Central memory CD8-positive, alpha-beta T cell (primary cell): Measurements from ENCODE around the gene LRIG2.
"Not testable (repeated sequence)": the region's sequence is repeated elsewhere in the genome, so short reads cannot be mapped to it uniquely, and the experiment has no call there.

Experiments used
- ATAC-seq: fragments of 150-1000 bp; cut with Tn5 transposase; replicated peaks from 2 replicates; pipeline ENCODE4 v1.10.0; 2022; ENCODE audit warnings: mild to moderate bottlenecking, moderate FRiP score, moderate number of reproducible peaks; ENCODE audit not compliant: poor library complexity, severe bottlenecking; ENCODE audit errors: extremely low read depth
- DNase-seq, 2 donors: peaks; one replicate each; pipeline ENCODE4 v3.0.0; 2021; ENCODE audit warnings: low spot score in 2 of 2
- H3K27ac Mint-ChIP-seq: one replicate; pipeline ENCODE4 v1.8.0; 2022; ENCODE audit warnings: low read depth, mild to moderate bottlenecking, moderate library complexity, mixed read lengths
- H3K27me3 Mint-ChIP-seq: one replicate; pipeline ENCODE4 v1.8.0; 2022; ENCODE audit warnings: mixed read lengths
- H3K36me3 Mint-ChIP-seq: one replicate; pipeline ENCODE4 v1.8.0; 2022; ENCODE audit warnings: mild to moderate bottlenecking, moderate library complexity, mixed read lengths; ENCODE audit not compliant: insufficient read depth
- H3K4me1 Mint-ChIP-seq: one replicate; pipeline ENCODE4 v1.8.0; 2022; ENCODE audit warnings: mixed read lengths
- H3K4me3 Mint-ChIP-seq: one replicate; pipeline ENCODE4 v1.8.0; 2022; ENCODE audit warnings: mild to moderate bottlenecking, moderate library complexity, mixed read lengths
- H3K9me3 Mint-ChIP-seq: one replicate; pipeline ENCODE4 v1.8.0; 2022; ENCODE audit warnings: mixed read lengths

LRIG2 gene, protein sequence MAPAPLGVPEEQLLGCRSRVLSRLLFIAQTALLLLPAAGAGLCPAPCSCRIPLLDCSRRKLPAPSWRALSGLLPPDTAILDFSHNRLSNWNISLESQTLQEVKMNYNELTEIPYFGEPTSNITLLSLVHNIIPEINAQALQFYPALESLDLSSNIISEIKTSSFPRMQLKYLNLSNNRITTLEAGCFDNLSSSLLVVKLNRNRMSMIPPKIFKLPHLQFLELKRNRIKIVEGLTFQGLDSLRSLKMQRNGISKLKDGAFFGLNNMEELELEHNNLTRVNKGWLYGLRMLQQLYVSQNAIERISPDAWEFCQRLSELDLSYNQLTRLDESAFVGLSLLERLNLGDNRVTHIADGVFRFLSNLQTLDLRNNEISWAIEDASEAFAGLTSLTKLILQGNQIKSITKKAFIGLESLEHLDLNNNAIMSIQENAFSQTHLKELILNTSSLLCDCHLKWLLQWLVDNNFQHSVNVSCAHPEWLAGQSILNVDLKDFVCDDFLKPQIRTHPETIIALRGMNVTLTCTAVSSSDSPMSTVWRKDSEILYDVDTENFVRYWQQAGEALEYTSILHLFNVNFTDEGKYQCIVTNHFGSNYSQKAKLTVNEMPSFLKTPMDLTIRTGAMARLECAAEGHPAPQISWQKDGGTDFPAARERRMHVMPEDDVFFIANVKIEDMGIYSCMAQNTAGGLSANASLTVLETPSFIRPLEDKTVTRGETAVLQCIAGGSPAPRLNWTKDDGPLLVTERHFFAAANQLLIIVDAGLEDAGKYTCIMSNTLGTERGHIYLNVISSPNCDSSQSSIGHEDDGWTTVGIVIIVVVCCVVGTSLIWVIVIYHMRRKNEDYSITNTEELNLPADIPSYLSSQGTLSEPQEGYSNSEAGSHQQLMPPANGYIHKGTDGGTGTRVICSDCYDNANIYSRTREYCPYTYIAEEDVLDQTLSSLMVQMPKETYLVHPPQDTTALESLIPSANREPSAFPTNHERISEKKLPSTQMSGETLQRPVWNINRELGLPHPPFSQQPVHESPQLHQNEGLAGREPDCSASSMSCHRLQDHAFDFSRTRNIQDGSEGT

DNA sequence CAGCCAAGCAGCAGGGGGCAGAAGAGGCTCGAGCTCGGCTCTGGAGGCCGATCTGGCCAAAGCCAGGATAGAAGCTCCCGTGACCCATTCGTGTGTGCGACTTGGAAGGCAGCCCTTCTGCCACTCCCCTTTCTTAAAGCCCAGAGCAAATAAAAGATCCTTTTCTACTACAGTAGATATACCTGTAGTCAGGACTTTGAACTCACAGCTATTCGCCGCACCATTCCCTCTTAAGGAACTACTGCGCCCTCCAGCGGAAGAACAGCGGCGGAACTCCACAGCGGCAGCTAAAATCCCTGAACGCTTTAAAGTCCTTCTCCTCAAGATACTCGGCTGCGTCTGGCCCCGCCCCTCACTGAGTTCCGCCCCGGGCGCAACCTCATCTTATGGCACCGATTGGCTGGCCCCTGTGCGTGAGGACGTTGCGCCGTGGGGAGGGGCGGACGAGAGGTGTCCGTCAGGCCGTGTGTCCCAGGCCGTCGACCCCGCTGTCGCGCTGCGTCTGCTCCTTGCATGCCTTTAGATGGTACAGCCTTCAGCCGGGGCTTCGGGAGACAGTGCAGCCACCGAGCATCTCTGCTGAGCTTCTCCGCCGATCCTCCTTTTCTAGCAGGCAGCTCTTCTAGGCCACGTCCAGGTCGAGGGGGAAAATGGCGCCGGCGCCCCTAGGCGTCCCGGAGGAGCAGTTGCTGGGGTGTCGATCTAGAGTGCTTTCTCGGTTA lies at the start of gene LRIG2:
TSS of gene LRIG2 (plus strand) at position 442 of the 722 bp plus-strand sequence. CDS start at position 651, 209 bp downstream.
- peaks cover 15% of the 10 kb centered on the region for H3K36me3 Mint-ChIP-seq
- no peaks in the 10 kb centered on the region for H3K9me3 Mint-ChIP-seq
- peaks cover 23% of the 10 kb centered on the region for H3K4me1 Mint-ChIP-seq
- ATAC-seq = peak; percentile 97
- H3K27ac Mint-ChIP-seq = peak within 1 kb of the TSS; percentile 96
- H3K27me3 Mint-ChIP-seq = no peaks in the 10 kb centered on the region
- H3K4me3 Mint-ChIP-seq = peak within 1 kb of the TSS; percentile 100
- peak; percentile 96 to 97 for DNase-seq

- not testable (repeated sequence) for H3K27ac Mint-ChIP-seq, ATAC-seq, H3K9me3 Mint-ChIP-seq, DNase-seq, H3K4me3 Mint-ChIP-seq, H3K4me1 Mint-ChIP-seq, H3K27me3 Mint-ChIP-seq, H3K36me3 Mint-ChIP-seq
Measured at GRCh38 chr1:113023316-113023715, 49.7 kb upstream of the LRIG2 start.

DNA sequence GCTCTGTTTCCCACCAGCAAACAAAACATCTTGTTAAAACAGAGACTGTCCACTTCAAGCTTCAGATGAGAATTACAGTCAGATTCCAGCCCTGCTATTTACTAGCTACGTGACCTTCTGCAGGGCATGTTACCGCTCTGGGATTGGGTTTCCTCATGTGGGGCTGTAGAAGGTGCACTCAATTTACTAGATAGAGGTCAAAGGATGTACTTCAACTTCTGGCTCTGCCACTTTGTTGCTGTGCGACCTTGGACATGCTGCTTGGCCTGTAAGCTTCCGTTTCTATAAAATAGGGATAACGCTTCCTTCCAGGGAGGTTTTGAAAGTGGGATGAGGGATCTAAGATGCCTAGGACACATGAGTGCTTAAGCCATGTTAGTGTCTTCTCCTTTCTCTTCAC lies 46.0 kb upstream of the LRIG2 start:
- Mint-ChIP-seq H3K36me3 (no peaks in the 10 kb centered on the region), H3K4me3 (no peak overlapping the region), H3K27me3 (no peaks in the 10 kb centered on the region), H3K4me1 (no peaks in the 10 kb centered on the region), H3K9me3 (no peaks in the 10 kb centered on the region), H3K27ac (no peak overlapping the region)
- no peak for ATAC-seq
- no peak for DNase-seq

DNA sequence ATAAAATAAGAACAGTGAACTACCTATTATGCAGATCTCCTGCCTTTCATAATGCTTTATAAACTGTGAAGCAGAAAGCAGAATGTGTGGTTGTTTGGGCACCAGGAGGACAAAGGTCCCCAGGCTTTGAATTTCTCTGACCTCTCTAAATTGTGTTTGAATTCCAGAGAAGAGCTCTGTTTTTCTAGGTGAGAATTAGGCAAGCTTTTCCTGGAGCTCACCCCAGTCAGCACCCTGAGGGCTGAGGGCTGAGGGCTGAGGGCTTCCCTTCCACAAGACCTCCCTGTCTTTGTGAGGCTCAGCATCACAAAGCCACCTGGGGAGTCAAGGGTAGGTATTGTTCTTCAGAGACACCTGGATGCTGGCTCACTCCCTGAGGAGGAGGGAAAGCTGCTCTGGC lies 45.5 kb upstream of the LRIG2 start:
- Mint-ChIP-seq H3K4me1 (no peaks in the 10 kb centered on the region), H3K9me3 (no peaks in the 10 kb centered on the region), H3K27ac (no peak overlapping the region), H3K36me3 (no peaks in the 10 kb centered on the region), H3K4me3 (no peak overlapping the region), H3K27me3 (no peaks in the 10 kb centered on the region)
- ATAC-seq = no peak
- DNase-seq = no peak

GRCh38 chr1:113029822-113030221 lies 43.2 kb upstream of the LRIG2 start:
- H3K9me3 Mint-ChIP-seq = no peaks in the 10 kb centered on the region
- DNase-seq (no peak), ATAC-seq (no peak)
- H3K36me3 Mint-ChIP-seq = no peaks in the 10 kb centered on the region
- H3K27me3 Mint-ChIP-seq = no peaks in the 10 kb centered on the region
- no peak overlapping the region for H3K27ac Mint-ChIP-seq
- no peaks in the 10 kb centered on the region for H3K4me1 Mint-ChIP-seq
- H3K4me3 Mint-ChIP-seq = no peak overlapping the region

- H3K9me3 Mint-ChIP-seq = no peaks in the 10 kb centered on the region
- no peaks in the 10 kb centered on the region for H3K4me1 Mint-ChIP-seq
- DNase-seq (no peak), ATAC-seq (no peak)
- no peak overlapping the region for H3K4me3 Mint-ChIP-seq
- H3K27ac Mint-ChIP-seq = no peak overlapping the region
- no peaks in the 10 kb centered on the region for H3K36me3 Mint-ChIP-seq
- H3K27me3 Mint-ChIP-seq = no peaks in the 10 kb centered on the region
Measured at GRCh38 chr1:113031171-113031933, 41.6 kb upstream of the LRIG2 start.

- Mint-ChIP-seq H3K36me3 (no peaks in the 10 kb centered on the region), H3K9me3 (no peaks in the 10 kb centered on the region), H3K4me3 (no peak overlapping the region), H3K4me1 (no peaks in the 10 kb centered on the region), H3K27ac (no peak overlapping the region), H3K27me3 (no peaks in the 10 kb centered on the region)
- no peak for ATAC-seq
- no peak for DNase-seq
Measured at GRCh38 chr1:113035086-113035485, 37.9 kb upstream of the LRIG2 start.

DNA sequence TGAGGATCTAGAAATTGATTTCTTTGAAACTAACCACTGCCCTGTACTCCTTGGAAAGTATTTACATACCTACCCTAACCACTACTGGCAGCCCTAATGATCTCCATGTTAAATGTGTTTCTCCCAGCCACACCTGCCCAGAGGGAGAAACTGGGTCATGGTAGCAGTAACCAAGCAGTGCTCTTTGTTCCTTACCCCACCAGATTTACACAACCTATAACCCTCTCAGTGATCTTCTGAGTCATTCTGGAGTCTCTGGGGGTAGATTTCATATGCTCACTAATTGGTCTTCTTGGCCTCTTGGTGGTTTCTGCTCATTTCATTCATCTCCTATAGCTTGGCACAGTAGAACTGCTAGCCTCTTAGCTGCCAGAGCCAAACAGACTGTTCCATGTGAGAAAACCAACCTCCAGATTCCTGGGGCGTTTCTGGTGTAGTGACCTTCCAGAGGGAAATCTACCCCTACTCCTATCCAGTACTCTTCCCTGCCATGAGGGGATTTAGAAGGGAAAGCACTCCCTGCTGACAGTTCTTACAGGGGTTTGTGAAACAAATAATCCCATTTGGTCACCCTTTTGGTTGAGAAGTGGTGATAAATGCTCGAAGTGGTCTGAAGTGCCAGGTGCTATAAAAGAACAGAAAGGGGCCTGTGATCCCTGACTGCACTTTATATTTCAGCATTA lies 36.2 kb upstream of the LRIG2 start:
- H3K27ac Mint-ChIP-seq = no peak overlapping the region
- ATAC-seq (no peak), DNase-seq (no peak)
- H3K9me3 Mint-ChIP-seq = no peaks in the 10 kb centered on the region
- peaks cover 5% of the 10 kb centered on the region for H3K4me1 Mint-ChIP-seq
- no peak overlapping the region for H3K4me3 Mint-ChIP-seq
- H3K36me3 Mint-ChIP-seq = no peaks in the 10 kb centered on the region
- no peaks in the 10 kb centered on the region for H3K27me3 Mint-ChIP-seq

DNA sequence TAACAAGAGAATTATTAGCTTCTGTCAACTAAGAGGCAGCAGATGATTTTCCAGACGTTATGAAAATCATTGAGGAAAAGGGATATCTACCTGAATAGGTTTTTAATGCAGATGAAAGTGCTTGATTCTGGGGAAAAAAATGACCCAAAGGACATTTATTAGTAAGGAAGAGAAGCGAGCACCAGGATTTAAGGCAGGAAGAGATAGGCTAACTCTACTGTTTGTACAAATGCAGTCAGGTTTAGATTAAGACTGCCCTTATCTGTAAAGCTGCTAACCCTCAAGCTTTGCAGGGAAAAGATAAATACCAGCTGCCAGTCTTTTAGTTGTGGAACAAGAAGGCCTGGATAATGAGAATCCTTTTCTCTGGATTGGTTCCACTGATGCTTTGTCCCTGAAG lies 33.0 kb upstream of the LRIG2 start:
- DNase-seq = no peak
- no peaks in the 10 kb centered on the region for H3K27me3 Mint-ChIP-seq

GRCh38 chr1:113040718-113041412 lies 32.1 kb upstream of the LRIG2 start:
- H3K27me3 Mint-ChIP-seq = no peaks in the 10 kb centered on the region
- H3K4me1 Mint-ChIP-seq = peaks cover 25% of the 10 kb centered on the region
- no peak overlapping the region for H3K27ac Mint-ChIP-seq
- ATAC-seq (no peak), DNase-seq (no peak)
- no peak overlapping the region for H3K4me3 Mint-ChIP-seq
- H3K36me3 Mint-ChIP-seq = no peaks in the 10 kb centered on the region
- H3K9me3 Mint-ChIP-seq = no peaks in the 10 kb centered on the region

More for the DNA sequence above, 33.0 kb upstream of the LRIG2 start:
- Mint-ChIP-seq H3K4me1 (peaks cover 20% of the 10 kb centered on the region), H3K4me3 (no peak overlapping the region), H3K36me3 (no peaks in the 10 kb centered on the region), H3K9me3 (no peaks in the 10 kb centered on the region), H3K27ac (no peak overlapping the region)
- ATAC-seq = no peak
